Uterus (tissue), 2 donors: ENCODE results near the gene ACSF2.

Experiments used
- POLR2A ChIP-seq, 2 donors: fragments of 450-650 bp; IDR thresholded peaks; one replicate each; pipeline ENCODE4 v1.6.1; 2016; ENCODE audit warnings: antibody characterized with exemption in 2 of 2, mild to moderate bottlenecking in 1 of 2, moderate library complexity in 1 of 2
- TF ChIP-seq, protein P1 (sequence below), 4 experiments: fragments of 200-600 bp in 2 of 4; fragments of 450-650 bp in 2 of 4; sonication (generic) in 2 of 4; IDR thresholded peaks; one replicate each; pipeline ENCODE4 v1.5.1; 2016 to 2019; ENCODE audit warnings: antibody characterized with exemption in 4 of 4, mild to moderate bottlenecking in 2 of 4, moderate library complexity in 1 of 4

DNA sequence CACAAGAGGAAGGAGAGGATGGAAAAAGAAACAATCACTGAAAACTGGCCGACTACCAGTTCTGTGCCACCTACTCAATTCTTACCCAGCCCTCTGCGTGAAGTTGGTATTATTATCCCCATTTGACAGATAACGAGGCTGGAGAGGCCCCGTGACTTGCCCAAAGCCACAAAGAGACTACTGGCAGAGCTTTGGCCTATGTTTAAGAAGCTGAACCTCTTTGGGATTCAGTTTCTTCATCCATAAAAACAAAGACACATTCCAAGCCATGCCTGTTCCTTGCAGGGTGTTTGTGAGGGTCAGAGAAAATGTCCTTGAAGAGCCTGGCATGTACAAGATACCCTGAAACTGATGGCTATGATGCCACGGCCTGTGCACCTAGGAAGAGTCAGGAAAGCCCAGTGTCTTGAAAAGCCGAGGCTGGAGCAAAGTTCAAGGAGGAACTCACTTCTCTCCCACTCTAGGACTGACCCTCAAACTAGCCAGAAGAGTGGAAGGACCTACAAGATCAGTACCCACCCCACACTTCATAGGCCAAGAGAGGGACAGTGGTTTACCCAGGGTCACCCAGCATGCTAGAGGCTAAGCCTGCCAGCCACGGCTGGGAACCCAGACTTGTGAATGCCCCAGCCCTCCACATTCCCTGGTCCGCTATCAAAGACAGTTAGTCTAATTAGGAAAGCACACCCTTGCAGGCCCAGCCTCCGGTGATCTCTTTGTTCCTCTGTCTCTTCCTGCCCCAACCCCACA, 1.6 kb upstream of the ACSF2 start:
- TF ChIP-seq, protein P1, sequence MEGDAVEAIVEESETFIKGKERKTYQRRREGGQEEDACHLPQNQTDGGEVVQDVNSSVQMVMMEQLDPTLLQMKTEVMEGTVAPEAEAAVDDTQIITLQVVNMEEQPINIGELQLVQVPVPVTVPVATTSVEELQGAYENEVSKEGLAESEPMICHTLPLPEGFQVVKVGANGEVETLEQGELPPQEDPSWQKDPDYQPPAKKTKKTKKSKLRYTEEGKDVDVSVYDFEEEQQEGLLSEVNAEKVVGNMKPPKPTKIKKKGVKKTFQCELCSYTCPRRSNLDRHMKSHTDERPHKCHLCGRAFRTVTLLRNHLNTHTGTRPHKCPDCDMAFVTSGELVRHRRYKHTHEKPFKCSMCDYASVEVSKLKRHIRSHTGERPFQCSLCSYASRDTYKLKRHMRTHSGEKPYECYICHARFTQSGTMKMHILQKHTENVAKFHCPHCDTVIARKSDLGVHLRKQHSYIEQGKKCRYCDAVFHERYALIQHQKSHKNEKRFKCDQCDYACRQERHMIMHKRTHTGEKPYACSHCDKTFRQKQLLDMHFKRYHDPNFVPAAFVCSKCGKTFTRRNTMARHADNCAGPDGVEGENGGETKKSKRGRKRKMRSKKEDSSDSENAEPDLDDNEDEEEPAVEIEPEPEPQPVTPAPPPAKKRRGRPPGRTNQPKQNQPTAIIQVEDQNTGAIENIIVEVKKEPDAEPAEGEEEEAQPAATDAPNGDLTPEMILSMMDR (IDR thresholded peaks at IDR 0.05), result no peak
- no peak for TF ChIP-seq POLR2A (IDR thresholded peaks at IDR 0.05)
